Measurements from ENCODE around the gene UBE2J2. TPM values are rescaled to one million over a fixed set of nuclear protein-coding genes. Genes with fewer than 3 reads are reported as not detected.

Gene UBE2J2
- total and polyA plus RNA-seq, 5 donors from 2014 or later, result 56.4 to 97.5 (median 77.2) TPM

DNA sequence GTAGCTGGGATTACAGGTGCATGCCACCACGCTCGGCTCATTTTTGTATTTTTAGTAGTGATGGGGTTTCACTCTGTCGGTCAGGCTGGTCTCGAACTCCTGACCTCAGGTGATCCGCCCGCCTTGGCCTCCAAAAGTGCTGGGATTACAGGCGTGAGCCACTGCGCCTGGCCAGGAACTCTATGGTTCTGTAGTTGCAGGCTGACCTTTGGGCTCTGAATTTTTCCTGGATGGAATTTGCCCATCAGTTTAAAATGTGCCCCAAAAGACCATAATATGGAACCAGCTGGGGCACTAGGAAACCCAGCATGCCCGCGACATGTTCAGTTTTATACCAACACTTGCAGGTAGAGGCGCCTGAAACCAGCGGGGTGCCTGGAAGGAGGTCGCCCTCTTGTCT, 5.0 kb upstream of the UBE2J2 start:
- peaks cover 9% of the 10 kb centered on the region for H3K4me1 ChIP-seq (ENCODE audit: control insufficient read depth, insufficient read depth, low read length, poor library complexity, severe bottlenecking)
- H3K36me3 ChIP-seq (ENCODE audit: control insufficient read depth, insufficient read depth, low read length), result no peaks in the 10 kb centered on the region
- H3K9me3 ChIP-seq (ENCODE audit: control insufficient read depth in 2 of 2, low read length in 2 of 2), result no peaks in the 10 kb centered on the region
- Mint-ChIP-seq H3K36me3 (no peaks in the 10 kb centered on the region), H3K9me3 (peaks cover 0 to 2% (median 0%) of the 10 kb centered on the region in 7 donors), H3K27me3 (no peaks in the 10 kb centered on the region), H3K4me1 (peaks cover 0 to 6% (median 0%) of the 10 kb centered on the region in 4 donors), H3K27ac (no peak overlapping the region), H3K4me3 (peak overlapping the region in 1 of 4 donors; percentile 54)
- no peaks in the 10 kb centered on the region for H3K27me3 ChIP-seq (ENCODE audit: control insufficient read depth, insufficient read depth, low read length)
- H3K27ac ChIP-seq (ENCODE audit: insufficient read depth, low read length, poor library complexity, severe bottlenecking), result no peak overlapping the region
- H3K4me3 ChIP-seq (ENCODE audit: low read depth, low read length), result no peak overlapping the region
- no peak for ATAC-seq (ENCODE audit: low read depth in 2 of 2)
- DNase-seq, result no peak

DNA sequence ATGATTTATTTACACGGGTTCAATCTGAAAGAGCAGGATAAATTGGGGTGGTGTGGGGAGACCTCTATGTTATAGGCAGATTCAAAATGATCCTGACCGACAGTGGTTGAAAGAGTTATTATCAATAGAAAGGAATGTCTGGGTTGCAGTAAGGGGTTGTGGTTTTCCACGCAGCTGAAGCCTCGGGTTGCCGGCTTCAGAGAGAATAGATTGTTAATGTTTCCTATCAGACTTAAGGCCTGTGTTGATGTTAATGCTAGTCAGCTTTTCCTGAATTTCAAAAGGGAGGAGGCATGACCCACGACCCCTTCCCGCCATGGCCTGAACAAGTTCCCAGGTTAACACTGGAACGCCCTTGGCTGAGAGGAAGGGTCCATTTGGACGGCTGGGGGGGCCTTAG, 2.2 kb upstream of the UBE2J2 start:
- Mint-ChIP-seq H3K27me3 (no peaks in the 10 kb centered on the region), H3K4me3 (peak overlapping the region; percentile 46 to 90 (median 84)), H3K36me3 (no peaks in the 10 kb centered on the region), H3K4me1 (peaks cover 0 to 29% (median 11%) of the 10 kb centered on the region in 4 donors), H3K27ac (peak overlapping the region in 1 of 3 donors; percentile 12), H3K9me3 (no peaks in the 10 kb centered on the region)
- Histone ChIP-seq H3K9me3 (ENCODE audit: control insufficient read depth in 2 of 2, low read length in 2 of 2) (no peaks in the 10 kb centered on the region), H3K36me3 (ENCODE audit: control insufficient read depth, insufficient read depth, low read length) (no peaks in the 10 kb centered on the region), H3K27ac (ENCODE audit: insufficient read depth, low read length, poor library complexity, severe bottlenecking) (no peak overlapping the region), H3K4me3 (ENCODE audit: low read depth, low read length) (no peak overlapping the region), H3K4me1 (ENCODE audit: control insufficient read depth, insufficient read depth, low read length, poor library complexity, severe bottlenecking) (peaks cover 32% of the 10 kb centered on the region), H3K27me3 (ENCODE audit: control insufficient read depth, insufficient read depth, low read length) (no peaks in the 10 kb centered on the region)
- DNase-seq (no peak), ATAC-seq (ENCODE audit: low read depth in 2 of 2) (no peak)

DNA sequence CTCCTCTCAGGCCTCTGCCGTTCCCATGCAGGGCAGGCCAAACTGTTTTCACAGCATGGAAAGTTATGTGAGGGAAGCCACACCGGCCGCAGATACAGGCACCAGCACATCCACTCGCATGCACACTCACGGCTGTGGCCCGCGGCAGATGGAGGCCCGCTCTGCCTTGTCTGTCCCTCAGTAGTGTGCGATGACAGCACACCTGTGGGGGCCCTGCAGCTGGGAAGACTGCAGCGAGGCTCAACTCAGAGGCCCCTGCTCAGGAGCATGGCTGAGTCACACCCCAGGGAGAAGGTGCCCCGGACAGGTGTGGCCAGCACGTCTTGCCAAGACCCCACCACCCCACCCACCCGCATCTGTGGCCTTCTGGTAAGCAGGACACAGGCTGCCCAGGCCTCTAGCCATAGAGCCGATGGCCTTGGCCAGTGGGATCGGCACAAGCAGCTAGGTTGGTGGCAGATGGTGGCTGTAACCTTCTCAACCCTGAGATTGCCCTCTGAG, 1.3 kb upstream of the UBE2J2 start:
- Mint-ChIP-seq H3K36me3 (peaks cover 6% of the 10 kb centered on the region), H3K9me3 (no peaks in the 10 kb centered on the region), H3K4me1 (peaks cover 0 to 37% (median 19%) of the 10 kb centered on the region in 4 donors), H3K4me3 (peak overlapping the region in 3 of 4 donors; percentile 66 to 83 (median 77)), H3K27me3 (no peaks in the 10 kb centered on the region), H3K27ac (peak overlapping the region in 1 of 3 donors; percentile 59)
- H3K27ac ChIP-seq (ENCODE audit: insufficient read depth, low read length, poor library complexity, severe bottlenecking), result no peak overlapping the region
- H3K27me3 ChIP-seq (ENCODE audit: control insufficient read depth, insufficient read depth, low read length), result no peaks in the 10 kb centered on the region
- H3K4me3 ChIP-seq (ENCODE audit: low read depth, low read length), result no peak overlapping the region
- H3K9me3 ChIP-seq (ENCODE audit: control insufficient read depth in 2 of 2, low read length in 2 of 2), result no peaks in the 10 kb centered on the region
- no peak for DNase-seq
- H3K36me3 ChIP-seq (ENCODE audit: control insufficient read depth, insufficient read depth, low read length), result no peaks in the 10 kb centered on the region
- H3K4me1 ChIP-seq (ENCODE audit: control insufficient read depth, insufficient read depth, low read length, poor library complexity, severe bottlenecking), result peaks cover 41% of the 10 kb centered on the region
- ATAC-seq (ENCODE audit: low read depth in 2 of 2), result no peak

DNA sequence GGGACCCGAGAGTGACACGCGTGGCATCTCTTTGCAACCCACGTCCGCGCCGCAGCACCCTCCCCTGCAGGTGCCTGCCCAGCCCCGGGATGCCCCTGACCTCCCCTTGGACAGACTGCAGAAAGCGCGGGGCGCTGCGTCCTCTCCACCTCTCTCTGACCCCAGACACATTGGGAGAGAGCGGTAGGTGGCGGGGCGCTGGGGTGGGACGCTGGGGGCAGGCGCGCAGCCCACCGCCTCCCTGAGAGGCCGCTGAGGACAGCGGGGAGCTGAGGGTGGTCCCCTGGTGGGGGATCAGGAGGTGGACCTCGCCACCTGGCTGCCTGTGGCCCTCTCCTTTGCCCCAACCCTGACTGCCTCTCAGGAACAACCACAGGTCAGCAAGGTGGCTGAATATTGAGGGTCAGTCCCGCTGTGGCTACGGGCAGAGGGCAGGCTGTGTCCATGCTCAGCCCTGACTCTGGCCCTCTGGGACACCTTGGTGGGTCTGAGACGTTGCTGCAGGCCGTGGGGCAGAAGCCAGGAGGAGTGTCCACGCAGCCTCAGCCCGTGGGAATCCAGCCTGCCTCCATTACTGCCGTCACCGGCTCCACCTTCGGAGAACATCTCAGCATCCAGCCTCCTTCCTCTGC, 761 bp upstream of the UBE2J2 start:
- Histone ChIP-seq H3K36me3 (ENCODE audit: control insufficient read depth, insufficient read depth, low read length) (no peaks in the 10 kb centered on the region), H3K9me3 (ENCODE audit: control insufficient read depth in 2 of 2, low read length in 2 of 2) (no peaks in the 10 kb centered on the region), H3K27ac (ENCODE audit: insufficient read depth, low read length, poor library complexity, severe bottlenecking) (peak overlapping the region; percentile 63), H3K4me1 (ENCODE audit: control insufficient read depth, insufficient read depth, low read length, poor library complexity, severe bottlenecking) (peaks cover 43% of the 10 kb centered on the region), H3K4me3 (ENCODE audit: low read depth, low read length) (no peak overlapping the region), H3K27me3 (ENCODE audit: control insufficient read depth, insufficient read depth, low read length) (no peaks in the 10 kb centered on the region)
- Mint-ChIP-seq H3K4me3 (peak overlapping the region; percentile 66 to 83 (median 74)), H3K27ac (peak overlapping the region in 2 of 3 donors; percentile 59 to 86), H3K4me1 (peaks cover 0 to 43% (median 24%) of the 10 kb centered on the region in 4 donors), H3K27me3 (no peaks in the 10 kb centered on the region), H3K36me3 (peaks cover 10% of the 10 kb centered on the region), H3K9me3 (no peaks in the 10 kb centered on the region)
- ATAC-seq (ENCODE audit: low read depth in 2 of 2), result no peak
- no peak for DNase-seq

DNA sequence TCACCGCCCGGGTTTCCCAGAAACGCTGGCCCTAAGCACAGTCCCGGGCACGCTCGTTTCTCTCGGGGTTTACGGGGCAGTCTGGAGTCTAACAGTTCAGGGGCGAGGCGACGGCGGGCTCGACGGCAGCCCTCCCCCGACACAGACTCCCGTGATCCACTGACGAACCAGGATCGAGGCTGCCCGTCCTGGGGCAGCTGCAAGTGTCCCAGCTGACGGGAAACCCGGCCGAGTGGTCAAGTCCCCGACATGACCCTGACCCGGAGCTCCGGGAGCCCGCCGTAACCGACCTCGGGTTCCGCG, 494 bp downstream of the UBE2J2 start:
- Histone ChIP-seq H3K9me3 (ENCODE audit: control insufficient read depth in 2 of 2, low read length in 2 of 2) (no peaks in the 10 kb centered on the region), H3K4me3 (ENCODE audit: low read depth, low read length) (peak overlapping the region; percentile 53), H3K27me3 (ENCODE audit: control insufficient read depth, insufficient read depth, low read length) (no peaks in the 10 kb centered on the region), H3K4me1 (ENCODE audit: control insufficient read depth, insufficient read depth, low read length, poor library complexity, severe bottlenecking) (peaks cover 43% of the 10 kb centered on the region), H3K36me3 (ENCODE audit: control insufficient read depth, insufficient read depth, low read length) (no peaks in the 10 kb centered on the region), H3K27ac (ENCODE audit: insufficient read depth, low read length, poor library complexity, severe bottlenecking) (peak overlapping the region; percentile 63)
- H3K4me3 Mint-ChIP-seq, result peak overlapping the region; percentile 88 to 94 (median 93)
- H3K4me1 Mint-ChIP-seq, result peaks cover 0 to 50% (median 24%) of the 10 kb centered on the region in 4 donors
- no peaks in the 10 kb centered on the region for H3K27me3 Mint-ChIP-seq
- ATAC-seq (ENCODE audit: low read depth in 2 of 2) (no peak), DNase-seq (no peak)
- peak overlapping the region; percentile 9 to 93 (median 84) for H3K27ac Mint-ChIP-seq
- H3K36me3 Mint-ChIP-seq, result peaks cover 10% of the 10 kb centered on the region
- H3K9me3 Mint-ChIP-seq, result no peaks in the 10 kb centered on the region

DNA sequence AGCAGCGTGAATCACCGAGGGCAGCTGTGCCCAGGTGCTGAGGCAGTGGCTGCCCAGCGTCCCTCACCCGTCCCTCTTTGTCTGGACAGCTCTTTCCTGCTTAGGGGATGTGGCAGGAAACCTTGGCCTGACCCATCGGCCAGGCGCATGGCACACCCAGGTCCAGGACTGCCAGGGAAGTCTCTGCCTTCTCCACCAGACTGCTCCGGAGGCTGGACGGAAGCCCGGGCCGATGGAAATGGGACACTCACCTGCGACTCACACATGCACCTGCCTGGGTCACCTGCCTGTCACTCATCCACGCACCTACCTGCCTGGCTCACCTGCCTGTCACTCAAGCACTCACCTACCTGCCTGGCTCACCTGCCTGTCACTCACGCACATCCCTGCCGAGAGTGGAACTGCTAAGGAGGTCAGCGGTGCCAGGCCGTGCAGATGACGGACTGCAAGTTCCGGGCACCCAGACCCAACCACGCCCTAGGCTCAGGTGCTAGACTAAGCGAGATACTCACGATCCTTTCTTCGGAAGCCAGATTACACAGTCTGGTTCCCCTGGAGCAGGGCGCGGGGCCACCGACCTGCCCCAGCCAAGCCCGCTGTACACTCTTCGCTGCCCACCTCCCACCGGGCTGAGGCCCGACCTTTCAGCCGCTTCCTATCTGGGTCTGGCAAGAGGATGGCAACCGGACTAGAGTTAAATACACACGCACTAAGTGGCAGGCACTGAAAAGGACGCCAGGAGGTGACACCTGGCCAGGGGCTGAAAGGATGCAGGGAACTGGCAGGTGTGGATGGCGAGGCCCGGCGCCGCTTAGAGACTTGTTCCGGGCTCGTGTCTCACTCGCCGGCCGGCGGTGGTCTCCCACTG, 1.1 kb downstream of the UBE2J2 start:
- H3K27me3 ChIP-seq (ENCODE audit: control insufficient read depth, insufficient read depth, low read length), result no peaks in the 10 kb centered on the region
- H3K9me3 ChIP-seq (ENCODE audit: control insufficient read depth in 2 of 2, low read length in 2 of 2), result no peaks in the 10 kb centered on the region
- peak overlapping the region; percentile 53 for H3K4me3 ChIP-seq (ENCODE audit: low read depth, low read length)
- H3K4me1 ChIP-seq (ENCODE audit: control insufficient read depth, insufficient read depth, low read length, poor library complexity, severe bottlenecking), result peaks cover 43% of the 10 kb centered on the region
- H3K27ac ChIP-seq (ENCODE audit: insufficient read depth, low read length, poor library complexity, severe bottlenecking), result peak overlapping the region; percentile 63
- Mint-ChIP-seq H3K4me1 (peaks cover 0 to 54% (median 24%) of the 10 kb centered on the region in 4 donors), H3K36me3 (peaks cover 10% of the 10 kb centered on the region), H3K27ac (peak overlapping the region; percentile 9 to 93 (median 84)), H3K27me3 (no peaks in the 10 kb centered on the region), H3K9me3 (no peaks in the 10 kb centered on the region), H3K4me3 (peak overlapping the region; percentile 88 to 94 (median 93))
- ATAC-seq (ENCODE audit: low read depth in 2 of 2) (no peak), DNase-seq (peak in 1 of 3 donors; percentile 39)
- H3K36me3 ChIP-seq (ENCODE audit: control insufficient read depth, insufficient read depth, low read length), result peaks cover 2% of the 10 kb centered on the region

DNA sequence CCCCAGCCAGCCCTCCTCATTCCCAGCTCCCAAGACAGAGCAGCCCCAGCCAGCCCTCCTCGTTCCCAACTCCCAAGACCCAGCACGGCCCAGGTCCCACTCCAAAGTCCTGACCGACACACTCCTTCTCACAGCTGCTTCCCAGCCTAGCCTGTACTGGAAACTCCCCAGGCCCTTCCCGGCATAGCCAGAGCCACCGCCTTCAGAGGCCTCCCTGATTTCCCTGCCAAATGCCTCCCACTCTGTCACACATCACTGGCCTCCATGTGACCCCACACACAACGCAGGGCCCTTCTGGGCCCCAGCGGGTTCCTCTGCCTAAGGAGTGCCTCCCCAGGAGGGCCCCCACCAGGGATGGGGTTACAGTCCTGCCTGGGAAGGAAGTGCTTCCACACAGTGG, 2.8 kb downstream of the UBE2J2 start:
- DNase-seq (no peak), ATAC-seq (ENCODE audit: low read depth in 2 of 2) (no peak)
- Histone ChIP-seq H3K27me3 (ENCODE audit: control insufficient read depth, insufficient read depth, low read length) (no peaks in the 10 kb centered on the region), H3K4me1 (ENCODE audit: control insufficient read depth, insufficient read depth, low read length, poor library complexity, severe bottlenecking) (peaks cover 43% of the 10 kb centered on the region), H3K27ac (ENCODE audit: insufficient read depth, low read length, poor library complexity, severe bottlenecking) (peak overlapping the region; percentile 14), H3K36me3 (ENCODE audit: control insufficient read depth, insufficient read depth, low read length) (peaks cover 9% of the 10 kb centered on the region), H3K4me3 (ENCODE audit: low read depth, low read length) (no peak overlapping the region), H3K9me3 (ENCODE audit: control insufficient read depth in 2 of 2, low read length in 2 of 2) (no peaks in the 10 kb centered on the region)
- H3K4me1 Mint-ChIP-seq, result peaks cover 0 to 53% (median 24%) of the 10 kb centered on the region in 4 donors
- no peaks in the 10 kb centered on the region for H3K9me3 Mint-ChIP-seq
- H3K4me3 Mint-ChIP-seq, result peak overlapping the region; percentile 78 to 94 (median 84)
- H3K27me3 Mint-ChIP-seq, result no peaks in the 10 kb centered on the region
- H3K27ac Mint-ChIP-seq, result peak overlapping the region in 2 of 3 donors; percentile 31 to 88
- H3K36me3 Mint-ChIP-seq, result peaks cover 10% of the 10 kb centered on the region

All from CD4-positive, CD25-positive, alpha-beta regulatory T cell (primary cell).